CD4-positive, alpha-beta T cell treated with Interleukin-12 subunit alpha and Interleukin-12 subunit beta, for 1 hour (primary cell): ENCODE measurements around the gene NBPF8.
A peak's percentile ranks its signal among the peaks of the same experiment; 100 is the strongest.
"Not testable (repeated sequence)": the region's sequence is repeated elsewhere in the genome, so short reads cannot be mapped to it uniquely, and the experiment has no call there.

Experiments used
- DNase-seq: peaks from one replicate; pipeline ENCODE4 v3.0.0-alpha.2; 2020

NBPF8 gene

GRCh38 chr1:120414911-120415480 lies at the start of gene NBPF8:
Gene NBPF8 (plus strand): TSS chr1:120415035. CDS start chr1:120436523, 21,488 bp downstream.
- DNase-seq, result peak; percentile 78

- DNase-seq, result not testable (repeated sequence)
These were observed 47.1 kb upstream of the NBPF8 start for GRCh38 chr1:120367709-120368108.

GRCh38 chr1:120386651-120387050 lies 28.2 kb upstream of the NBPF8 start:
- DNase-seq, result not testable (repeated sequence)

- DNase-seq, result peak; percentile 80
These were observed 26.2 kb upstream of the NBPF8 start for GRCh38 chr1:120388597-120389126.

GRCh38 chr1:120391365-120391764 lies 23.5 kb upstream of the NBPF8 start:
- not testable (repeated sequence) for DNase-seq

- DNase-seq, result not testable (repeated sequence)
These were observed 21.3 kb upstream of the NBPF8 start for GRCh38 chr1:120393316-120394232.

- DNase-seq, result not testable (repeated sequence)
These were observed 9.5 kb upstream of the NBPF8 start for GRCh38 chr1:120405348-120405747.

- not testable (repeated sequence) for DNase-seq
These were observed 384 bp upstream of the NBPF8 start for GRCh38 chr1:120414451-120414850.

- DNase-seq, result peak; percentile 41
These were observed 692 bp downstream of the NBPF8 start for GRCh38 chr1:120415492-120415961.

- not testable (repeated sequence) for DNase-seq
These were observed 10.2 kb downstream of the NBPF8 start for GRCh38 chr1:120425063-120425462.

- DNase-seq, result not testable (repeated sequence)
These were observed 16.8 kb downstream of the NBPF8 start for GRCh38 chr1:120431626-120432025.

- not testable (repeated sequence) for DNase-seq
These were observed 19.0 kb downstream of the NBPF8 start for GRCh38 chr1:120433831-120434230.

GRCh38 chr1:120449124-120449523 lies 34.3 kb downstream of the NBPF8 start:
- DNase-seq, result peak; percentile 6
